GM21423 (cell line): ENCODE measurements around the gene EXOC1L.
"Not testable (repeated sequence)": the region's sequence is repeated elsewhere in the genome, so short reads cannot be mapped to it uniquely, and the experiment has no call there.

Experiments
- ATAC-seq: cut with Tn5 transposase; IDR thresholded peaks from one replicate; pipeline ENCODE4 v1.9.1; 2021; ENCODE audit warnings: mild to moderate bottlenecking, moderate library complexity; ENCODE audit not compliant: unreplicated experiment

The EXOC1L gene

GRCh38 chr4:55837903-55838302 lies 18.3 kb downstream of the EXOC1L start:
- ATAC-seq, result no peak

- ATAC-seq, result no peak
These were observed 18.8 kb downstream of the EXOC1L start for GRCh38 chr4:55838356-55838755.

GRCh38 chr4:55838952-55839351 lies 19.4 kb downstream of the EXOC1L start:
- no peak for ATAC-seq

- no peak for ATAC-seq
These were observed 21.4 kb downstream of the EXOC1L start for GRCh38 chr4:55840956-55841355.

GRCh38 chr4:55841373-55842239 lies 22.0 kb downstream of the EXOC1L start:
- ATAC-seq, result not testable (repeated sequence)

GRCh38 chr4:55842312-55842711 lies 22.7 kb downstream of the EXOC1L start:
- ATAC-seq, result not testable (repeated sequence)

- no peak for ATAC-seq
These were observed 30.1 kb downstream of the EXOC1L start for GRCh38 chr4:55849724-55850123.

- ATAC-seq, result no peak
These were observed 32.3 kb downstream of the EXOC1L start for GRCh38 chr4:55851885-55852284.

GRCh38 chr4:55853484-55854046 lies 34.0 kb downstream of the EXOC1L start, which contains the start of gene EXOC1:
Gene EXOC1, plus strand, starts transcription at chr4:55853648. Its CDS starts 4,676 bp downstream, at chr4:55858324.
- peak; percentile 98 for ATAC-seq

- ATAC-seq, result no peak
These were observed 34.5 kb downstream of the EXOC1L start for GRCh38 chr4:55854129-55854528.

- no peak for ATAC-seq
These were observed 38.0 kb downstream of the EXOC1L start for GRCh38 chr4:55857586-55857985.

- ATAC-seq, result no peak
These were observed 40.1 kb downstream of the EXOC1L start for GRCh38 chr4:55859711-55860110.

- ATAC-seq, result no peak
These were observed 45.1 kb downstream of the EXOC1L start for GRCh38 chr4:55864577-55865223.

- no peak for ATAC-seq
These were observed 45.7 kb downstream of the EXOC1L start for GRCh38 chr4:55865228-55865806.

GRCh38 chr4:55866290-55866907 lies 46.8 kb downstream of the EXOC1L start:
- ATAC-seq, result peak; percentile 86

- ATAC-seq, result peak; percentile 86
These were observed 47.5 kb downstream of the EXOC1L start for GRCh38 chr4:55866973-55867574.

- no peak for ATAC-seq
These were observed 49.0 kb downstream of the EXOC1L start for GRCh38 chr4:55868581-55869090.

- ATAC-seq, result no peak
These were observed 51.8 kb downstream of the EXOC1L start for GRCh38 chr4:55871299-55871800.

- ATAC-seq, result no peak
These were observed 55.2 kb downstream of the EXOC1L start for GRCh38 chr4:55874831-55875230.

- no peak for ATAC-seq
These were observed 56.8 kb downstream of the EXOC1L start for GRCh38 chr4:55876387-55876786.
